ENCODE data around the gene KRTAP10-4. TPM values are rescaled to one million over a fixed set of nuclear protein-coding genes. Genes with fewer than 3 reads are reported as not detected.

KRTAP10-4 gene
- total RNA-seq, 3 donors from 2014 or later (not counting 1 experiment from before 2014, with no cell fraction given) = not detected

- no peaks in the 10 kb centered on the region for H3K36me3 Mint-ChIP-seq
These were observed 44.9 kb upstream of the KRTAP10-4 start for GRCh38 chr21:44528634-44528995.

GRCh38 chr21:44529011-44529421, 44.5 kb upstream of the KRTAP10-4 start:
- no peak for TF ChIP-seq CTCF (IDR thresholded peaks at IDR 0.05)
- WGBS (ENCODE audit: insufficient coverage) = 93% methylated on average over 17 of the region's 17 CpGs

More at GRCh38 chr21:44528634-44528995, 44.9 kb upstream of the KRTAP10-4 start:
- Histone ChIP-seq H3K9me3 (ENCODE audit: control insufficient read depth, insufficient read depth, low read length) (no peaks in the 10 kb centered on the region), H3K36me3 (ENCODE audit: control insufficient read depth, insufficient read depth, low read length) (no peaks in the 10 kb centered on the region), H3K4me1 (ENCODE audit: control insufficient read depth, insufficient read depth, low read length) (no peaks in the 10 kb centered on the region), H3K27me3 (ENCODE audit: control insufficient read depth, insufficient read depth, low read length) (no peaks in the 10 kb centered on the region), H3K27ac (ENCODE audit: low read length) (no peak overlapping the region), H3K4me3 (ENCODE audit: low read length) (no peak overlapping the region)
- Mint-ChIP-seq H3K4me3 (no peak overlapping the region), H3K27me3 (ENCODE audit: low read depth in 2 of 2) (no peaks in the 10 kb centered on the region), H3K9me3 (no peaks in the 10 kb centered on the region), H3K4me1 (peaks cover 0 to 5% of the 10 kb centered on the region in 2 donors), H3K27ac (no peak overlapping the region)
- DNase-seq = no peak
- WGBS (ENCODE audit: insufficient coverage) = 88% methylated on average over 10 of the region's 10 CpGs
- TF ChIP-seq CTCF (IDR thresholded peaks at IDR 0.05) = no peak
- no peak for ATAC-seq
- intact Hi-C loops (cut with micrococcal nuclease) = no loop called here

GRCh38 chr21:44529503-44530125, 43.9 kb upstream of the KRTAP10-4 start:
- DNase-seq (no peak), ATAC-seq (no peak)
- H3K27me3 ChIP-seq (ENCODE audit: control insufficient read depth, insufficient read depth, low read length) = no peaks in the 10 kb centered on the region
- H3K4me3 Mint-ChIP-seq = no peak overlapping the region
- no peak overlapping the region for H3K27ac ChIP-seq (ENCODE audit: low read length)
- no peak overlapping the region for H3K4me3 ChIP-seq (ENCODE audit: low read length)
- peaks cover 0 to 5% of the 10 kb centered on the region in 2 donors for H3K4me1 Mint-ChIP-seq
- no peaks in the 10 kb centered on the region for H3K36me3 Mint-ChIP-seq
- H3K36me3 ChIP-seq (ENCODE audit: control insufficient read depth, insufficient read depth, low read length) = no peaks in the 10 kb centered on the region
- H3K27ac Mint-ChIP-seq = no peak overlapping the region
- H3K4me1 ChIP-seq (ENCODE audit: control insufficient read depth, insufficient read depth, low read length) = no peaks in the 10 kb centered on the region
- no peaks in the 10 kb centered on the region for H3K27me3 Mint-ChIP-seq (ENCODE audit: low read depth in 2 of 2)
- 82% methylated on average over 23 of the region's 23 CpGs for WGBS (ENCODE audit: insufficient coverage)
- H3K9me3 Mint-ChIP-seq = no peaks in the 10 kb centered on the region
- no peak for TF ChIP-seq CTCF (IDR thresholded peaks at IDR 0.05)
- H3K9me3 ChIP-seq (ENCODE audit: control insufficient read depth, insufficient read depth, low read length) = no peaks in the 10 kb centered on the region
- intact Hi-C loops (cut with micrococcal nuclease) = no loop called here

More at GRCh38 chr21:44529011-44529421, 44.5 kb upstream of the KRTAP10-4 start:
- H3K4me3 ChIP-seq (ENCODE audit: low read length) = no peak overlapping the region
- no peaks in the 10 kb centered on the region for H3K4me1 ChIP-seq (ENCODE audit: control insufficient read depth, insufficient read depth, low read length)
- ATAC-seq = no peak
- Mint-ChIP-seq H3K4me1 (peaks cover 0 to 5% of the 10 kb centered on the region in 2 donors), H3K27me3 (ENCODE audit: low read depth in 2 of 2) (no peaks in the 10 kb centered on the region), H3K4me3 (no peak overlapping the region), H3K27ac (no peak overlapping the region), H3K36me3 (no peaks in the 10 kb centered on the region), H3K9me3 (no peaks in the 10 kb centered on the region)
- H3K27me3 ChIP-seq (ENCODE audit: control insufficient read depth, insufficient read depth, low read length) = no peaks in the 10 kb centered on the region
- no peaks in the 10 kb centered on the region for H3K36me3 ChIP-seq (ENCODE audit: control insufficient read depth, insufficient read depth, low read length)
- H3K9me3 ChIP-seq (ENCODE audit: control insufficient read depth, insufficient read depth, low read length) = no peaks in the 10 kb centered on the region
- intact Hi-C loops (cut with micrococcal nuclease) = no loop called here
- H3K27ac ChIP-seq (ENCODE audit: low read length) = no peak overlapping the region
- DNase-seq = no peak

Measured in natural killer cell (primary cell).